ENCODE data around the gene SPSB2. TPM values are rescaled to one million over a fixed set of nuclear protein-coding genes. Genes with fewer than 3 reads are reported as not detected.

SPSB2 gene
- total RNA-seq, 1 donor from 2014 or later = 14.5 TPM

- Histone ChIP-seq H3K4me1 (peaks cover 0 to 17% of the 10 kb centered on the region in 2 donors), H3K9me3 (no peaks in the 10 kb centered on the region)
- no peak for DNase-seq (ENCODE audit: low spot score in 2 of 2)
These were observed 44.9 kb downstream of the SPSB2 start, which contains the start of gene P3H3 for GRCh38 chr12:6827982-6828780. Gene P3H3 (plus strand): TSS chr12:6828407. CDS start chr12:6828441, 34 bp downstream.

DNA sequence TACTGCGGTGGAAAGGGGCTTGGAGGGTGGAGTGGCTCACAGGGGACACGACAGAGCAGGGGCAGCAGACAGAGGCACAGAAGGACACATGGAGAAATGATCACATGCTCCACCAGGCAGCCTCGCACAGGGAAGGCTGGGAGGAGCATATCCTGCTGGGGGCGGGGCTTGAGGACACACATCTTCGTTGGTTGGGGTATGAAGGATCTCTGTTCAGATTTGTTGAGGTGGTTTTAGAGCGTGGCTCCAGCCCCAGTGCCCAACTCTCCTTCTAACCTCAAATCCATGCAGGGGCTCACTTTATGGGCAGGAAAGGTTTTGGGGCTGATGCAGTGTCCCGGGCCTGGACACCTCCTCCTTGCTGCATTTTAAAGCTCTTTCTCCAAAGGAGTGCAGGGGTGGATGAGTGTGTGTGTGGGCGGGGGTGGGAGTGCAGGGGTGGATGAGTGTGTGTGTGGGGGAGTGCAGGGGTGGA is 45.6 kb downstream of the SPSB2 start:
- TF ChIP-seq, protein P1, sequence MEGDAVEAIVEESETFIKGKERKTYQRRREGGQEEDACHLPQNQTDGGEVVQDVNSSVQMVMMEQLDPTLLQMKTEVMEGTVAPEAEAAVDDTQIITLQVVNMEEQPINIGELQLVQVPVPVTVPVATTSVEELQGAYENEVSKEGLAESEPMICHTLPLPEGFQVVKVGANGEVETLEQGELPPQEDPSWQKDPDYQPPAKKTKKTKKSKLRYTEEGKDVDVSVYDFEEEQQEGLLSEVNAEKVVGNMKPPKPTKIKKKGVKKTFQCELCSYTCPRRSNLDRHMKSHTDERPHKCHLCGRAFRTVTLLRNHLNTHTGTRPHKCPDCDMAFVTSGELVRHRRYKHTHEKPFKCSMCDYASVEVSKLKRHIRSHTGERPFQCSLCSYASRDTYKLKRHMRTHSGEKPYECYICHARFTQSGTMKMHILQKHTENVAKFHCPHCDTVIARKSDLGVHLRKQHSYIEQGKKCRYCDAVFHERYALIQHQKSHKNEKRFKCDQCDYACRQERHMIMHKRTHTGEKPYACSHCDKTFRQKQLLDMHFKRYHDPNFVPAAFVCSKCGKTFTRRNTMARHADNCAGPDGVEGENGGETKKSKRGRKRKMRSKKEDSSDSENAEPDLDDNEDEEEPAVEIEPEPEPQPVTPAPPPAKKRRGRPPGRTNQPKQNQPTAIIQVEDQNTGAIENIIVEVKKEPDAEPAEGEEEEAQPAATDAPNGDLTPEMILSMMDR (IDR thresholded peaks at IDR 0.05) = no peak
- peak overlapping the region; percentile 90 for H3K27ac ChIP-seq
- peak overlapping the region; percentile 31 to 74 for H3K4me3 ChIP-seq
- peaks cover 0 to 17% of the 10 kb centered on the region in 2 donors for H3K4me1 ChIP-seq
- intact Hi-C loops (cut with DNase I) = loop anchor here (5.0 kb wide), 2 partner anchors 140 to 220 kb away; partner anchors contain the start of genes CHD4 and ZNF384
- peaks cover 7% of the 10 kb centered on the region for H3K27me3 ChIP-seq
- H3K36me3 ChIP-seq = peaks cover 5 to 17% of the 10 kb centered on the region in 2 donors
- no peaks in the 10 kb centered on the region for H3K9me3 ChIP-seq
- peak; percentile 70 to 92 for DNase-seq (ENCODE audit: low spot score in 2 of 2)

More at GRCh38 chr12:6827982-6828780, 44.9 kb downstream of the SPSB2 start, which contains the start of gene P3H3:
- peaks cover 5 to 19% of the 10 kb centered on the region in 2 donors for H3K36me3 ChIP-seq
- TF ChIP-seq, protein P1 (IDR thresholded peaks at IDR 0.05) = peak in 1 of 3 experiments; percentile 23
- peaks cover 7% of the 10 kb centered on the region for H3K27me3 ChIP-seq
- H3K4me3 ChIP-seq = peak within 1 kb of the TSS; percentile 74 to 94
- H3K27ac ChIP-seq = peak within 1 kb of the TSS; percentile 90
- intact Hi-C loops (cut with DNase I) = loop anchor here (2.0 to 5.0 kb wide), 3 partner anchors 23 to 221 kb away; partner anchors contain the start of genes CDCA3, CHD4 and ZNF384

- intact Hi-C loops (cut with DNase I) = loop anchor here (5.0 kb wide), 2 partner anchors 140 to 220 kb away; partner anchors contain the start of genes CHD4 and ZNF384
- peak overlapping the region; percentile 54 to 90 for H3K27ac ChIP-seq
- H3K4me1 ChIP-seq = peaks cover 3 to 21% of the 10 kb centered on the region in 2 donors
- peaks cover 7% of the 10 kb centered on the region for H3K27me3 ChIP-seq
- H3K36me3 ChIP-seq = peaks cover 5 to 11% of the 10 kb centered on the region in 2 donors
- H3K9me3 ChIP-seq = no peaks in the 10 kb centered on the region
- H3K4me3 ChIP-seq = no peak overlapping the region
- DNase-seq (ENCODE audit: low spot score in 2 of 2) = no peak
- TF ChIP-seq, protein P1 (IDR thresholded peaks at IDR 0.05) = no peak
These were observed 46.2 kb downstream of the SPSB2 start for GRCh38 chr12:6826734-6827436.

- no peak for DNase-seq (ENCODE audit: low spot score in 2 of 2)
- peaks cover 0 to 4% of the 10 kb centered on the region in 2 donors for H3K36me3 ChIP-seq
- peaks cover 7% of the 10 kb centered on the region for H3K27me3 ChIP-seq
- H3K4me1 ChIP-seq = peaks cover 3 to 23% of the 10 kb centered on the region in 2 donors
- no peak overlapping the region for H3K4me3 ChIP-seq
- intact Hi-C loops (cut with DNase I) = loop anchor here (5.0 kb wide), 2 partner anchors 139 to 219 kb away; partner anchors contain the start of genes CHD4 and ZNF384
- H3K27ac ChIP-seq = no peak overlapping the region
- TF ChIP-seq, protein P1 (IDR thresholded peaks at IDR 0.05) = no peak
- no peaks in the 10 kb centered on the region for H3K9me3 ChIP-seq
These were observed 46.9 kb downstream of the SPSB2 start for GRCh38 chr12:6826125-6826733.

Measured in ascending aorta (tissue), 2 donors.